Measurements from ENCODE around the gene LNX1.
"Not testable (repeated sequence)": the region's sequence is repeated elsewhere in the genome, so short reads cannot be mapped to it uniquely, and the experiment has no call there.

Gene LNX1

GRCh38 chr4:53490161-53490956 is 100.9 kb downstream of the LNX1 start:
- no peak for DNase-seq

GRCh38 chr4:53489279-53489889 is 101.9 kb downstream of the LNX1 start:
- DNase-seq, result no peak

- no peak for DNase-seq
These were observed 103.5 kb downstream of the LNX1 start for GRCh38 chr4:53487766-53488165.

DNA sequence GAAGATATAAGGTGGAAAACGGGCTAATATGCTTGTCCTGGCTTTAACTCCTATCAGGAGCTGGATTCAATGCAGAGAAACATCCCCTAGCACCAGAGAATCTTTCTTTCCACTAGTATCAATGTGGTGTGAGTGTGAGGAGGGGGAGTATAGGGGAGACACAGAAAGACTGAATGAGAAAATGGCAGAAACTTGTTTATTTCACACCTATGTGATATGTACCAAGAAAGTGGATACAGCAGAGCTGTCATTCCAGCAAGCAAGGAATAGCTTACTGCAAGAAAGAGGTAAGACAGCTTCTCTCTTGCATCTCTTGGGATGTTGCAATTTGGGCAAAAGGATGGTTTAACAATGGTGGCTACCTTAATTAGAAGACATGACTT is 105.6 kb downstream of the LNX1 start:
- no peak for DNase-seq

DNA sequence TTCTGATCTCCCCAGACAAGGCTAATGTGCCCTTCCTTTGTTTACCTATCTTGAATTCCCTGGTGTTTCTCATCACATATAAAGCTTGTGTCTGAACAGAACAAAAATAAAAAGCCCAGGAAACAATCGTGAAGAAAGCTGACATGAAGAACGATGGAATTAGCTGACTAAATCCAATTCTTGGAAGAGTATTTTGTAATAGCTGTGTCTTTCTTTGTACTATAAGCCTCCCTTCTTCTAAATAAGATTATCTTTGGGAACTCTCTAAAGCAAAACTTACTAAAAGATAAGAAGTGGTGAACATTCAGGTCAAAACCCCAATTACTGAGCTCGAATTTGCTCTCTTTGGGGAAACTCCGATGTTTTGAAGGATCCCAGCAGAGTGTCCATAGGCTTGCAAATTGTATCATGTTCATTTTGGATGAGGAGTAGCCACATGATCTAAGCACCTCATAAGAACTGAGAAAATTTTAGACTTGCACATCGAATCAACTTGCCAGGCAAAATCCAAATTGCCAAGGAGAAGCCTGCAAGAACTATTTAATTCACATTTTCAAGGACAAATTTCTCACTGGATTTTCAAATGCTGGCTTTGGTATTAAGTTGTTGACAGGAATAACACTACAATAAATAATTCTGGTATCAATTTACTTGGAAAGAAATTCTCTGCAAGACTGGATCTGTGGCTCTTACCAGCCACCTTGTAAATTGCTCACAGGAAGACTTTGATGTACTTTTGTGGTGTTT is 106.2 kb downstream of the LNX1 start:
- no peak for DNase-seq

DNA sequence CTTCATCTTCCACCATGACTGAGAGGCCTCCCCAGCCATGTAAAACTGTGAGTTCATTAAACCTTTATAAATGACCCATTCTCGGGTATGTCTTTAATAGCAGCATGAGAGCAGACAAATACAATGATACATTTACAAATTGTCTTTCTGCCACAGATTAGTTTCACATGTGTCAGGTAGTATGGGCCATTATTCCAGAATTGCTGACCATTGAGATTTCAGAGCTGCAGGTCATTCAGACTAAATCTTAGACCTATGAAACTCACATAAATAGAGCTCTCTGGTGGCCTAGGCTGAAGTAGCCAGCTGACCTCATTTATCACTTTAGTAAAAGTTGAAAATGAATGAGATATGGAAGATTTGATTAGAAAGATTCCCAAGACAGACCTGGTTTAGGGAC is 108.0 kb downstream of the LNX1 start:
- no peak for DNase-seq

- DNase-seq, result no peak
These were observed 109.7 kb downstream of the LNX1 start for GRCh38 chr4:53481586-53481985.

DNA sequence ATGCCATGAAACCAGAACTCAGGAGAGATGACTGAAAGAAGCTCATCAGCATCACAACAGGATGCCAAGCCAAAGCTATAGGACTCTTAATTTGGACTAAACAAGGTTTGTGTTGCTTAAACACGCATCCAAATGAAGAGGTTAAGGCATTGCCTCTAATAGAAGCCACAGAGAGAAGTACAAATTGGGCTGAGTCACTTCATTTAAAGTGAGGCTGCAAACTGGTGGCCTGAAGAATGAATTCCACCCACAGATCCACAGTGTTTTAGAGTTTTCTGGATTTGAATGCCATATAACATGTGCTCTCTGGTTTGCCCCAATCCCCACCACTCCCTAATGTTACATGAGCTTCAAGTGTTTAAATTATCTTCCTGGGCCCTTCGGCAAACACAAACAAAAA is 110.4 kb downstream of the LNX1 start:
- no peak for DNase-seq

DNA sequence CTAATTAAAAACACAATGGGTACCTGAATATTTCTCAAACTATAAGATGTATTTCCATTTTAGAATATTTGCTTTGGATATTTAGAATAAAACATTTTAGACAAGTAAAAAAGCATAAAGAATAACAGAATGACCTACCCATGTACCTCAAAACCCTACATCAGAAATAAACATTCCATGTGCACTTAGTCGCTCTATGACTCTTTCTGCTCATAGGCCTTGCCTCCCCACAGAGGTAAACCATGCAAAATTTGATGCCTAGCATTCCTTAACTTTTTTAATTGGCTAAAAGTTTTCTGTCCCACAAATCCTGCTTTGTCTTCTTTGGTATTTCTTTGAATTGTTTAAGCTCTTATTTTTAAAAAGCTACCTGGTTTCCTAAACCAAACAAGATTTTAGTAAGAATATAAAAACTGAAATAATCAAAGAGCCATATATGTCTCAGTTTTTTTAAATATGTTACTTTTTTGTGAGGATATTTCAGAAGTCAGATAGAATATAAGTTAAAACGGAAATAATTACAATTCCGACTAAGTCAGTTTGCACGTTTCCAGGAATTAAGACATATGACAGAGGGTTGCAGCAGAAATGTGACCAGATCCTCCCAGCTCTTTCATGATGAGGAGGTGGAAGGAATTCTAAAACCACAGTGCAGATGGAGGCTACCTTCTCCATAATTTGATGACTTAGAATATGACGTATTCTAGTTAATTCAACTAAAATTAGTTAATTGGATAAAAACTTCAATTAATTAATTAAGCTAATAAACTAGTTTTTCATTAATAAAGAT is 111.4 kb downstream of the LNX1 start:
- no peak for DNase-seq

DNA sequence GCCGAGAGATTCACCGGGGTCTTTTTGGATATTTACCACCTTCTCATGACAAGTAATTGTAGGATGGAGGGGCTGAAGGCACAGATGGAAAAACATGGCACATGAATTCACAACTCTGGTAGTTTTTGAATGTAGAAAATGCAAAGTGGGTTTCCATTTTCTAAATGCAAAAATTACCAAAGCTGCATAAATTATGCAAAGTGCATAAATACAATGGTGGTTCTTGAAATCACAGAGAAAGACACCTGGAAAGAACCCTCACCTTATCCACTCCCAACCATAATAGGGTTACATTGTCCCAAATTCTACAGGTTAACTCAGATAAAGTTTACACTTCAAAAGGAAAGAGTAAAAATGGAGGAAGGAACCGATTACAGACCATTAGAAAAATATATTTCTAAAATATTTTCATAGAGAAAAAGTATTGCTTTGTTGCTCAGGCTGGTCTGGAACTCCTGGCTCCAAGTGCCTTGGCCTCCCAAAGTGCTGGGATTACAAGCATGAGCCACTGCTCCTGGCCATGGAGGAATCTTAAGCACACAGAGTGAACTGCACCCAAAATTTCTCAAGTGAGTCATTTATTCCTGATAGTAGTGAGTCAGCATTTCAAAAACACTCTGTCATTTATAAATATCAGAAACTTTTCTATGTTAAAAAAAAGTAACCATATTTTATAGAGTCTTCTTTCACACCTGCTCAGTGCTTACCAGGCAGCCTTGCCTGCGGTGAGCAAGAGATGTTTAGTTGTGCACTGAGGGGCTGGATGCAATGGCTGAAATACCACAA is 112.4 kb downstream of the LNX1 start:
- DNase-seq, result no peak

DNA sequence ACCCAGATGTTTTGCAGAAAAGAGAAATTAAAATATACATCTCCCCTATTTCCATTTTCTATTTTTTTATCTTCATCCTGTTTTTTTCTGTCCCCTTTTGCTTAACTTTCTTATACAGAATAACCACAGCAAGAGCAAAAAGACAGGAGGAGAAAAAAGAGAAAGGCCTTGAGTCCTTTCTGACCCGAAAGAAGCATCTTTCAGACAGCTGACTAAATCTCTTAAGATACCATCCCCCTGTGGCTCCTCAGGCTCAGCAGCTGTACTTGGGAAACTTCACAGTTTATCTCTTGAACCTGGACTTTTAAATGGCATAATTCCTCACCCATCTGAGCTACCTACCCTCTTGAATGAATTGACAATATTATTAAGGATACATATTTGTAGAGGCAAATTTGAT is 113.7 kb downstream of the LNX1 start:
- no peak for DNase-seq

DNA sequence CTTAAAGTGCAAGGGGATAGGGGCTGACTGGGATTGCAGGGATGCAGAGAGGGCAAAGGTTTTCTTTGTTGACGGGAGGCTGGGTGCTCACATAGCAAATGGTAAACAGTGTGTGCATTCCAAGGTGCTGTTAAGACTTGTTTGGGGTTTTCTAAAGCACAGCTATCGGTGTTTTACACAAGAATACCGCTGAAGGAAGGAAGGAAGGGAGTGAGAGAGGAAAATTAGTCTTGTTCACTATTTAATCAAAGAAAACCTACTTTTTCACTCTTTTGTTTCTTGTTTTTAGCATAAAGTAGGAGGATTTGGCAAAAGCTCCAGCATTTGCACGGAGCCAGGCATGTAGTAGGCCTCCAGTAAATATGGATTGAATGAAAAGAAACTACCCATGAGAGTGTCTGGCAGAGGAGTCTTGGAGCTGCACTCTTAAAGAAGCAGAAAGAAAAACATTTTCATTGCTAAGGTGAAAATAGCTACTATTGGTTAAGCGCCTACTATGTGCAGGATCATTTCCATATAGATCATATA is 114.2 kb downstream of the LNX1 start:
- DNase-seq, result no peak

DNA sequence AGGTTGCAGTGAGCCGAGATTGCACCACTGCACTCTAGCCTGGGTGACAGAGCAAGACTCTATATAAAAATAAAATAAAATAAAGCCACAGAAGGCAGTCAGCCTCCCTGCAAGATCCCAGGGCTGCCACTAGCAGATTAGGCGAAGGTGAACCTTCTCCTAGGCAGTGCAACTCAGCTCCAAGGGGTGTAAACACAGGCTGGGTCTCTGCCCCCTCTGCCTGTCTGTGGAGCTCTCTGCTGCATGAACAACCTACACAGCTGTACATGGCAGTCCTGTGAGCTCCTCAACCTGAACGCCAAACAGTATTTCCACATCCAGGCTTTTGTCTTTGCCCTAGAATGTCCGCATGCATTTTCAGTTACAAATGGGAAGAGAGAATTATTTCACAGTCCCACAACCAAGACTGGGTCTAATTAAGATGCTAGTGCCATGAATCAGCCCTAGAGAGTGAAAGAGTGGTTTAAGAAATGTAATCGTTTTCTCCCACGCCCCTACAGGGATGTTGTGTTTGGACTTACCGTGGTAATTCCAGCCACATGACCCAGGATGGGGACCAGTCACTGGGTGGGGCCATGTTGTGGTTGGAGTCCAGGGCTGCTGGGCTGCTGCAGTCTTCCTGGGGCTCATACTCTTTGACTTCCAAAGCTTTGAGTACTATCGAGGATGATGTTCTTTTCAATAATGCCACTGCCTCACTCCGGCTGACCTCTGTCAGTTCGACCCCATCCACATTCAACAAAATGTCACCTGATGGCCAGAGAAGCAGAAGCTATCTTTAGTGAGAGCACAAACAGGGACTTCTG is 114.9 kb downstream of the LNX1 start:
- no peak for DNase-seq

DNA sequence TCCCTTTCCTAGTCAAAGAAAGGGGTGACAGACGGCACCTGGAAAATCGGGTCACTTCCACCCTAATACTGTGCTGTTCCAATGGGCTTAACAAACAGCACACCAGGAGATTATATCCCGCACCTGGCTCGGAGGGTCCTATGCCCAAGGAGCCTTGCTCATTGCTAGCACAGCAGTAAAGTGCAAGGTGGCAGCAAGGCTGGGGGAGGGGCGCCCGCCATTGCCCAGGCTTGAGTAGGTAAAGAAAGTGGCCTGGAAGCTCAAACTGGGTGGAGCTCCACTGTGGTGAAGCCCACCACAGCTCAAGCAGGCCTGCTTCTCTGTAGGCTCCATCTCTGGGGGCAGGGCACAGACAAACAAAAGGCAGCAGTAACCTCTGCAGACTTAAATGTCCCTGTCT is 124.7 kb downstream of the LNX1 start:
- not testable (repeated sequence) for DNase-seq

DNA sequence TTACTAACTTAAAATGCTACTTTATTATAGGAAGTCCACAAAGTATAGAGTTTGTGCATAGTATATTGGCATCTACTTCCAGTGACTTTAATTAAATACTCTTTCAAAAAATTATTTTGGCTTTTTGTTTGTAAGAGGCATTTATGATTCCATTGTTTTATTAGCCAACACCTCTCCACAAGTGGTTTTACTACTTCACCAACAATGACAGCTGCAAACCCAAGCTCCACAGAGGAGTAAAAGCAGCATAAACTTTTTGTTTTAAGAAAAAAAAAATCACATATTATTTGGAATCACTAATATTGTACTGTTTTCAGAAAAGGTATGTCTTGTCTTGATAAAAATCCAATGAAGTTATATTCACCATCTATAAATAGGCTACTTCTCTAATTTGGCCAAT is 125.4 kb downstream of the LNX1 start:
- DNase-seq, result no peak

DNA sequence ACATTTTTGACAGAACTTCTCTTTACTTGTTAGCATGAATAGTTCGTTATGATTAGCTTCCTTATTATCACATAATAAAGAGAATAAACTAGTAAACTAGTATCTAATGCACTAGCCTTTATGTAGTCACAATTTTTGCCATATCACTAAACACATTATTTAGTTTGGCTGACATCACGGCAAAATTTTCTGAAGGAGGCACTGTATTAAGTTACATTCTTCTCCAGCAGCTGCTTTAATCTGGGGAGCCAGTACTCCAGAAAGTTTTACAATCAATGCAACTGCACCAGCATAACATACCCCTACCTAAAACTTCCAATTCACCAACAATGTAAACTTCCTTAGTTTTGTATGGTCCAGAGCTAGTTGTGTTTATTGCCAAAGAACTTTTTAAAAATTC is 126.0 kb downstream of the LNX1 start:
- no peak for DNase-seq

GRCh38 chr4:53463340-53463739 is 127.9 kb downstream of the LNX1 start:
- DNase-seq, result no peak

DNA sequence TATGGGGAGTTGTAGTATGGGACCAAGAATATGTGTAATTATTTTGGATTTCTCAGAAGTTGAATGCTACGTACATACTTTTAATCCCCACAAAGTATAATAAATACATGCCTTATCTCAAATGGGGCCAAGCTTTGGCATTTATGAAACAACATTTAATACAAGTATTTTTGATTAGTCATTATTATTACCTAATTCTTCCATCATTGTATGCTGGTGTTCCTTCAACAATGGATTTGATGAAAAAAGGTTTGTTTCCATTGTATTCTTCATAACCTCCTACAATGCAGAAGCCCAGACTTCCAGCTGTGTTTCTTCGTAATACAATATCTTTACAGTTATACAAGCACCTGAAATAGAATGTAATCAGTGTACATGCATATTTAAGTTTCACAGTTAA is 130.0 kb downstream of the LNX1 start:
- no peak for DNase-seq

GRCh38 chr4:53459548-53459947 is 131.7 kb downstream of the LNX1 start:
- DNase-seq, result no peak

DNA sequence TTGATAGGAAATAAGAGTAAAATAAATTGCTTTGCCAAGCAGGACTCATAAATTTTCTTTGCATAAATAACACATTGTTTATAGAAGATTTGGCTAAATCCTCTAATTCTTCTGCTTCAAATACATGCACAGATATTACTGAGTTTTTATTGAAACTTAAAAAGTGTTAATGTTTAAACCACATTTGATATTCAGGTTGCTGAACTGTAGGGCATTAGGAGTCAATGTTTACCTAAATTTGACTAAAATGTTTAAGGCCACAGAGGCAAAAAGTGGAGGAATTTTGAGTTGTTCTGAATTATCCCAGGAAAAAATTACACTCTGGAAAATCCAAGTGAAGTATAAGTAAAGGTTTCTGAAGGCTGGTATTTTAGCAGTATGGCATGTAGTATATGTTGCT is 135.1 kb downstream of the LNX1 start:
- no peak for DNase-seq

- DNase-seq, result no peak
These were observed 135.5 kb downstream of the LNX1 start for GRCh38 chr4:53455766-53456165.
